OCI-LY3 (cell line): ENCODE measurements around the gene CROCC.

Experiments used
- EZH2phosphoT487 ChIP-seq: fragments of 200-600 bp; shearing (Covaris generic); IDR thresholded peaks from 2 replicates; pipeline ENCODE4 v1.6.1; 2018; ENCODE audit warnings: antibody characterized with exemption, mixed run types, low read depth
- TF ChIP-seq, protein P1 (sequence below): fragments of 200-600, 300-600 bp; sonication (generic); IDR thresholded peaks from 2 replicates; pipeline ENCODE4 v1.5.1; 2014; ENCODE audit warnings: antibody characterized with exemption, low read length, low read depth

GRCh38 chr1:16971341-16972188 is 49.8 kb downstream of the CROCC start:
- TF ChIP-seq, protein P1, sequence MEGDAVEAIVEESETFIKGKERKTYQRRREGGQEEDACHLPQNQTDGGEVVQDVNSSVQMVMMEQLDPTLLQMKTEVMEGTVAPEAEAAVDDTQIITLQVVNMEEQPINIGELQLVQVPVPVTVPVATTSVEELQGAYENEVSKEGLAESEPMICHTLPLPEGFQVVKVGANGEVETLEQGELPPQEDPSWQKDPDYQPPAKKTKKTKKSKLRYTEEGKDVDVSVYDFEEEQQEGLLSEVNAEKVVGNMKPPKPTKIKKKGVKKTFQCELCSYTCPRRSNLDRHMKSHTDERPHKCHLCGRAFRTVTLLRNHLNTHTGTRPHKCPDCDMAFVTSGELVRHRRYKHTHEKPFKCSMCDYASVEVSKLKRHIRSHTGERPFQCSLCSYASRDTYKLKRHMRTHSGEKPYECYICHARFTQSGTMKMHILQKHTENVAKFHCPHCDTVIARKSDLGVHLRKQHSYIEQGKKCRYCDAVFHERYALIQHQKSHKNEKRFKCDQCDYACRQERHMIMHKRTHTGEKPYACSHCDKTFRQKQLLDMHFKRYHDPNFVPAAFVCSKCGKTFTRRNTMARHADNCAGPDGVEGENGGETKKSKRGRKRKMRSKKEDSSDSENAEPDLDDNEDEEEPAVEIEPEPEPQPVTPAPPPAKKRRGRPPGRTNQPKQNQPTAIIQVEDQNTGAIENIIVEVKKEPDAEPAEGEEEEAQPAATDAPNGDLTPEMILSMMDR: no peak
- TF ChIP-seq EZH2phosphoT487: no peak
